GM21381 (cell line): ENCODE measurements around the gene CPE.

Experiments used
- ATAC-seq: cut with Tn5 transposase; IDR thresholded peaks from one replicate; pipeline ENCODE4 v1.9.1; 2021; ENCODE audit warnings: mild to moderate bottlenecking, moderate library complexity; ENCODE audit not compliant: unreplicated experiment

CPE gene

DNA sequence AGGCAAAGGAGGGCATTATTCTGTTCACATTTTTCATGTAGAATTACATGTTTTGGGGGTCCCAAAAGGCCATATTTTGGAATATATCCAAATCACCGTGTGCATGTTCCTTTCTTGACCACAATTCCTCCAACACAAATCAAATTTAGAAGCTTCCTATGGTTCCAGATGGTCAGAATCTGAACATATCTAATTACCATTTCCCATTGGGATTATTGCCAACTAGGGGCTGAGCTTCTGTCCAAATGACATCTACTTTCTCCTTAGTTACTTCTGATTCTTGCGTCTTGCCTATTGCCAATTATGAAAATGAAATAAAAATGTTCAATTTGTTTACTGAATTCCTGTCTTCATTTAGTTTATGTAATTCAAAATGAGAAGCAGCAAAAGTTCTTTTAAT is 163.7 kb downstream of the CPE start:
- ATAC-seq, result no peak
